HS-27A (cell line): ENCODE data around the gene NRDC.

Source experiments
- DNase-seq: peaks from one replicate; pipeline ENCODE4 v3.0.0-alpha.2; 2012; ENCODE audit warnings: low read depth, missing footprints

NRDC gene

GRCh38 chr1:51761351-51761750 is 117.2 kb downstream of the NRDC start:
- no peak for DNase-seq

GRCh38 chr1:51760872-51761271 is 117.7 kb downstream of the NRDC start:
- DNase-seq: no peak

GRCh38 chr1:51758310-51758709 is 120.2 kb downstream of the NRDC start:
- no peak for DNase-seq

GRCh38 chr1:51756290-51756689 is 122.2 kb downstream of the NRDC start:
- DNase-seq: no peak

- DNase-seq: no peak
Observed at GRCh38 chr1:51755437-51755836, 123.1 kb downstream of the NRDC start.

- no peak for DNase-seq
Observed at GRCh38 chr1:51754666-51755065, 123.9 kb downstream of the NRDC start.

- DNase-seq: no peak
Observed at GRCh38 chr1:51753969-51754368, 124.6 kb downstream of the NRDC start.

GRCh38 chr1:51752073-51752948 is 126.2 kb downstream of the NRDC start:
- DNase-seq: no peak

GRCh38 chr1:51750729-51751128 is 127.8 kb downstream of the NRDC start:
- no peak for DNase-seq

- no peak for DNase-seq
Observed at GRCh38 chr1:51750218-51750617, 128.3 kb downstream of the NRDC start.

- DNase-seq: no peak
Observed at GRCh38 chr1:51749151-51749550, 129.4 kb downstream of the NRDC start.

- DNase-seq: no peak
Observed at GRCh38 chr1:51745304-51745570, 133.3 kb downstream of the NRDC start.

GRCh38 chr1:51744506-51745303 is 133.8 kb downstream of the NRDC start:
- no peak for DNase-seq

- no peak for DNase-seq
Observed at GRCh38 chr1:51741121-51741681, 137.3 kb downstream of the NRDC start.

- DNase-seq: no peak
Observed at GRCh38 chr1:51740652-51741051, 137.9 kb downstream of the NRDC start.
